Keratinocyte (primary cell): ENCODE data around the gene SFMBT2.

Experiments used
- CTCF ChIP-seq, 3 experiments: IDR thresholded peaks in 1 of 3; conservative IDR thresholded peaks in 1 of 3; optimal IDR thresholded peaks in 1 of 3; 2 replicates in 2 of 3; 3 replicates in 1 of 3; pipeline versions ENCODE3 to v1.5.1; 2011; ENCODE audit warnings: low read length in 3 of 3, mild to moderate bottlenecking in 3 of 3, moderate library complexity in 2 of 3, control low read depth in 1 of 3, inconsistent platforms in 1 of 3; ENCODE audit not compliant: insufficient read depth in 2 of 3; ENCODE audit errors: extremely low read depth in 1 of 3
- EZH2 ChIP-seq: IDR thresholded peaks from one replicate; pipeline ENCODE4 v1.6.1; 2012; ENCODE audit warnings: inconsistent platforms, mild to moderate bottlenecking, low read length, moderate library complexity

GRCh38 chr10:7248148-7248547, 162.7 kb downstream of the SFMBT2 start:
- no peak for TF ChIP-seq CTCF (optimal IDR thresholded peaks at IDR 0.05 in 1 of 3, IDR thresholded peaks at IDR 0.05 in 1 of 3, conservative IDR thresholded peaks at IDR 0.05 in 1 of 3; ENCODE audit: extremely low read depth in 1 of 3, insufficient read depth in 2 of 3, low read length in 3 of 3)
- TF ChIP-seq EZH2 = no peak
